CD4-positive, alpha-beta T cell treated with Interferon gamma for 1 hour (primary cell): ENCODE results near the gene EIF2B2.
"Not testable (repeated sequence)": the region's sequence is repeated elsewhere in the genome, so short reads cannot be mapped to it uniquely, and the experiment has no call there.

Experiments used
- DNase-seq: peaks from one replicate; pipeline ENCODE4 v3.0.0-alpha.2; 2020

The EIF2B2 gene

GRCh38 chr14:74995781-74996180 lies 6.9 kb upstream of the EIF2B2 start:
- not testable (repeated sequence) for DNase-seq

- no peak for DNase-seq
These were observed 1.5 kb upstream of the EIF2B2 start for GRCh38 chr14:75001261-75001660.

- no peak for DNase-seq
These were observed 822 bp upstream of the EIF2B2 start for GRCh38 chr14:75001899-75002298.

- no peak for DNase-seq
These were observed 718 bp downstream of the EIF2B2 start for GRCh38 chr14:75003250-75004027.

DNA sequence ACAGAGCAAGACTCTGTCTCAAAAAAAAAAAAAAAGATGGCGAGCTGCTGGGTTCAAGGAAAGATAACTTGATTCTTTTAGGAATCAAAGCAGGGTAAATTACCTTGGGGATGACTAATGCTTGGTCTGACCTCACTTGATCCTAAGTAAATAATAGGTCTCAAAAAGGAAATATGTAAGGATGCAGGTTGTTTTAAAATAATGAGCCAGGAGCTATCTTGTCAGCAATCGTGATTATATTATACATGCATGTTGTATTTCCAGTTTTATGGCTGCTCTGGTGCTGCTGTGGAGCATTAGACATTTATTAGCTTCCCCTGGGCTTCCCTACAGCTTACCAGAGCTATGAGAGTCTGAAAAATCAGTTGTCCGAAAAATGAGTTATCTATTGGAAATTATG lies 2.6 kb downstream of the EIF2B2 start:
- no peak for DNase-seq

DNA sequence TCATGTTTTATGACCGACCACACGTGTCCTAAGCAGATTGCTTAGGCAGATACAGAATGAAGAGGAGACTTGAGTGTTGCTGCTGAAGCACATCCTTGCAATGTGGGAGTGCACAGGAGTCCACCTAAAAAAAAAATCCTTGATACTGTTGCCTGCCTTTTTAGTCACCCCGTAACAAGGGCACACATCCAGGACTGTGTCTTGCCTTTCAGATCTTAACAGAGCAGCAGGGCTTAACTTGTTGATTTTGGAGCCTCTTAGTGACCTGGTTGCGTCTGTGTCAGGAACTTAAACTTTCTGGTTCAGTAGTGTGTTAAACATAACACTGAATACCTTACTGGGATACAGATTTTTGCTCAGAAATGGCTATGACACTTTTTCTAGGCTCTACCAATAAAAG lies 6.5 kb downstream of the EIF2B2 start:
- no peak for DNase-seq

- no peak for DNase-seq
These were observed 7.9 kb downstream of the EIF2B2 start for GRCh38 chr14:75010472-75011093.

DNA sequence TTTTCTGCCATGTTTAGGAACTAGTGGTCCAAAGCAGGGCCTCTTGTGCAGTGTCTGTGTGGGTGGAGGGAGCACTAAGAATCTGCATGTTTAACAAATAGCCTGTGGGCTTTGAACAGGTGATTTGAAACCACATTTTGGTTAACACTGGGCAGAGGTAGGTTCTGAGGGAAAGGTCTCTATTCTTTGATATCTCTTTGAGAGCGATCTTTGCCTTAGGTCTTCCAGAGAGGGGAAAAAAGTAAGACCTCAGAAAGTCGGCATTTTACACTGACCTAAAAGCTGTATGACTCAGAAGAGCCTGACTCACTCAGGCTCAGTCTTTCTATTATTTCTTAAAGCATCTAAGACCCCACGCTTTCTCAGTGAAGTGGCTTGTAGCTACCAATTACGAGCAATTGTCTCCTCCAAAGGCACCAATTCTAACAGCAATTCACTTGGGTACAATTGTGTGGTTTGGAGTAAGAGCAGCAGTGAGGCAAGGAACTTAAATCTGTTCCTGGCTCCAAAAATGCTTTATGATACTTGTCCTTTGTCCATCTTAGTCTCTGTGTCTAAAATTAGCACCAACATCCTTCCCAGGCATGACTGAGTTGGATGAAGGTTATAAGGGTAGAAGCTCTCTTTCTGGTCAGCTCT lies 8.8 kb downstream of the EIF2B2 start:
- no peak for DNase-seq

GRCh38 chr14:75013290-75013689 lies 10.6 kb downstream of the EIF2B2 start:
- no peak for DNase-seq

- no peak for DNase-seq
These were observed 12.8 kb downstream of the EIF2B2 start for GRCh38 chr14:75015496-75015895.

- DNase-seq, result no peak
These were observed 14.1 kb downstream of the EIF2B2 start for GRCh38 chr14:75016815-75017214.

DNA sequence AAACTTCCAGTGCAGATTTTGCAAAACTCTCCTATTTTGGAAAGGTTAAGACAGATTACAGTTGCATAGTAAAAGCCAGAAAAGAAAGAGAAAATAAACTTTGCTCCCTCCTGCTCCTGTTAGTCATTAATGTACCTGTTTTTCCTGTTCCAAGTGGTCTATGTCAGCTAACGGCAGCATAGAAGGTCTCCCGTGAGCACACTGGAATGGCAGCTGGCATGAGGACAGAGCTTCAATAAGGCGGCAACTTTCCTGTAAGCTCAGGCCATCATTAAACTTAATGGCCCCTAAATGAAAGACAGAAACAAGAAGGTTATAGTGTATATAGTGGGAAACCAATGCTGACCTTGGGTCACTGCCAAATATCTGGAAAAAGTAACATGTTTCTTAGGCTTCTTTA lies 16.0 kb downstream of the EIF2B2 start:
- no peak for DNase-seq

DNA sequence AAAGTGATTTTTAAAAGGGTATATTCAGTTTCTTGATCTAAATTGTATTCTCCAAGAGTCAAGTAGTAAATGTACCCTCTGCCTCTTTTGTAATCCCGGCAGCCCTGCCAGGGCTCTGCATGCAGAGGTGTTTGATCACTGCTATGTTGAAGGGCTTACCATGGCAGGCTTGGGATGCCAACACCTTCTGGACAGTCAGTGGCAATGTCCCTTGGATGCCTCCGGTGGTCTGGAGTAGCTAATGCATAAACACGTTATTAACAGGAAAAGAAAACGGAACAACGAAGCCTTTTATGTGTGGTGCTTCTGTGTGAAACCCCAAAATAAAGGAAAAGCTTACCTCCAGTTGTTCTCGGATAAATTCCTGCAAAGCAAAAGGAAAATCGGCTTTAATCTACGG lies 19.9 kb downstream of the EIF2B2 start:
- no peak for DNase-seq

- no peak for DNase-seq
These were observed 20.4 kb downstream of the EIF2B2 start for GRCh38 chr14:75023108-75023507.

GRCh38 chr14:75025082-75025481 lies 22.4 kb downstream of the EIF2B2 start:
- DNase-seq, result peak; percentile 5

GRCh38 chr14:75025876-75026275 lies 23.2 kb downstream of the EIF2B2 start:
- DNase-seq, result no peak

GRCh38 chr14:75030147-75030546 lies 27.4 kb downstream of the EIF2B2 start:
- DNase-seq, result no peak

- no peak for DNase-seq
These were observed 30.2 kb downstream of the EIF2B2 start for GRCh38 chr14:75032939-75033338.

GRCh38 chr14:75040507-75040906 lies 37.8 kb downstream of the EIF2B2 start:
- DNase-seq, result no peak

DNA sequence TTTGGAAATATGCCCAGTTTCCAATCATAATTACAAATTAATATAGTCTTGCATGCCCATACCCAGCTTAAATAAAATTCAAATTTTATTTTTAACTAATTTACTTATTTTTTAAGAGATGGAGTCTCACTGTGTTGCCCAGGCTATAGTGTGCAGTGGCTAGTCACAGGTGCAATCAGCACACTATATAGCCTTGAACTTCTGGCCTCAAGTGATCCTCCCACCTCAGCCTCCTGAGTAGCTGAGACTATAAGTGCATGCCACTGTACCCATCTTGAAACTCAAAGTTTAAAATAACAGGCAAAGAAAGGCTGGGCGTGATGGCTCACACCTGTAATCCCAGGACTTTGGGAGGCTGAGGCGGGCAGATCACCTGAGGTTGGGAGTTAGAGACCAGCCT lies 38.2 kb downstream of the EIF2B2 start:
- no peak for DNase-seq

DNA sequence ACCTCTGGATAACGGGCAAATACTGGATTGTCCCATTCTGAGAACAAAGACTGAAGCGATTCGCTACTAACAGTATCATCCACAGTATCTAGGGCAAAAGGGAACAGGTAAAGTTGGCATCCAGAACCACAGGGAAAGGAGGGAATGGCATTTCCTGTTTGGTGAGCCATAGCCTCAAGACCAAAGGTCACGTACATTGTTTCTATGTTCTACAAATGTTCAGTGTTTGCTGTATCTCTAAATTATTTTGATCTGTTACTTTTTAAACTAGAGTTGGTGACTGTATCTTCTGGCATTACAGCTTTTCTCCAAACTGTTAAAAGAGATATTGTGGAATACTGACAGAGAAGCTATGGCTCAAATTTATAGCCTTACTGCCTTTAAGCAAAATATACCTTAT lies 38.9 kb downstream of the EIF2B2 start:
- DNase-seq, result no peak

DNA sequence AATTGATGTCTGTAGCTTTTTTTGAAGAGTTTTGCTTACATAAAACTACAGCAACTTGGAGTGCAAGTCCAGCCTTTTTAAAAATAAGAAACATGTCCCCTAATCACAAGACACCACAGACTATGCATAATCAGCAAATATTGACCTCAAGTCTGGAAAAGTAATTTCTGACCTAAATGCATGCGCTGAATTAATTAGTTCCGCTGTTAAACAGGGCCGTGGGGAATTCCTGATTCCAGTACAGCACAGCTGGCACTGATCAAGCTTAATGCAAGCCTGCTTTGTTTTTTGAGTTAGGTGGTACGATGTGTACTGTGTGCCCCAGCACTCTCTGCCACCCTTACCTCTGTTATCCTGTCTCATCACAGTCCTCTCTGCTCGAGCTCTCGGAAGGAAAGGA lies 39.3 kb downstream of the EIF2B2 start:
- DNase-seq, result no peak

DNA sequence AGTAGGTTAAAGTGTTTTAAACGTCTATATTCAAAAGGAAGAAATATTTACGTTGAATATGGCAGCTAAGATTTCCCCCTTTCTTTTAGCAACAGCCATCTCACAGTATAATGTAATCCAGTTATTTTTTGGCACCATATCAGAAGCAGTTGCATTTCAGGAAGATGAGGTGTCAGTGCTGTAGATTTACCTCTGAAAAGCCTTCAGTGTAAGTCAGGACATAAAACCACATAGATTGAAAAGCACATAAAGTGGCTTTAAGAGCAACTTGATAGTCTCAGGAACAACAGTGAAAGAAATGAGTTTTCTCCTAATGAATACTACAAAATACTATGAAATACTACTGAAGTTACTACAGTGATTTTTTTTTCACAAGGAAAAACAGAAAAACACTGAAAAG lies 41.6 kb downstream of the EIF2B2 start:
- DNase-seq, result no peak

DNA sequence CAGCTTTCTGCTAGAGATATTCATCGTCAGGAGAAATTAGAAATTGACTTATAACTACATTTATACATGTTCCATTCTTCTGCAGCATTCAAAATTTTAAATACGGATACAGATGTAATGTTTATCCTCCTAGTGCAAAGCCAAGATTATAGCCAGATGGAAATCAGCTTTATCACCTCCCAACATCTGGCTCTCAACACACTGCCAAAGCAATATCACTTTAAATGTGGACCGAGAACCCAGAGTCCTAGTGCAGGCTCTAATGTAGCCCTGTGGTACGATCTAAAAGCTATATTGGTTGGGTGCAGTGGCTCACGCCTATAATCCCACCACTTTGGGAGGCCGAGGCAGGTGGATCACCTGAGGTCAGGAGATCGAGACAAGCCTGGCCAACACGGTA lies 42.0 kb downstream of the EIF2B2 start:
- no peak for DNase-seq
